Uterus (tissue), 4 donors: Measurements from ENCODE around the gene POLR1E. TPM values are rescaled to one million over a fixed set of nuclear protein-coding genes. Genes with fewer than 3 reads are reported as not detected.
"Not testable (repeated sequence)": the region's sequence is repeated elsewhere in the genome, so short reads cannot be mapped to it uniquely, and the experiment has no call there.

Source experiments
- DNase-seq, 2 donors: peaks; one replicate each; pipeline ENCODE4 v3.0.0-alpha.2; 2019 to 2020
- H3K27ac ChIP-seq, 2 donors: fragments of 200-600 bp; sonication (generic); 1 replicate in 1 of 2; 2 replicates in 1 of 2; pipeline ENCODE4 v1.5.1; 2016 to 2018
- H3K27me3 ChIP-seq, 2 donors: fragments of 200-600 bp; sonication (generic); one replicate each; pipeline ENCODE4 v1.5.1; 2018 to 2019; ENCODE audit warnings: control low read depth in 1 of 2
- H3K36me3 ChIP-seq, 2 donors: fragments of 200-600 bp; sonication (generic); one replicate each; pipeline ENCODE4 v1.5.1; 2019; ENCODE audit warnings: control low read depth in 1 of 2
- H3K4me1 ChIP-seq, 2 donors: fragments of 200-600 bp; sonication (generic); one replicate each; pipeline ENCODE4 v1.5.1; 2018 to 2019; ENCODE audit warnings: control low read depth in 1 of 2
- H3K4me3 ChIP-seq, 2 donors: fragments of 200-600 bp; sonication (generic); 1 replicate in 1 of 2; 2 replicates in 1 of 2; pipeline ENCODE4 v1.5.1; 2018 to 2019; ENCODE audit warnings: mild to moderate bottlenecking in 1 of 2
- H3K9me3 ChIP-seq, 2 donors: fragments of 200-600 bp; sonication (generic); one replicate each; pipeline ENCODE4 v1.5.1; 2019; ENCODE audit warnings: control low read depth in 1 of 2
- POLR2A ChIP-seq, 2 donors: fragments of 450-650 bp; IDR thresholded peaks; one replicate each; pipeline ENCODE4 v1.6.1; 2016; ENCODE audit warnings: antibody characterized with exemption in 2 of 2, mild to moderate bottlenecking in 1 of 2, moderate library complexity in 1 of 2
- intact Hi-C: fragments of 100-400 bp; cut with DNase I; formaldehyde crosslinking; loops from one replicate; pipeline ENCODE4 v1.15.1; 2023; ENCODE audit warnings: low total_unique reads
- total RNA-seq, 4 donors: library from RNA; depleted of rRNA in 3 of 4; stranded (reverse); fragments of >200 nt in 3 of 4; gene quantifications; one replicate each; pipeline versions ENCODE4 v1.1.0 to v1.2.4, GENCODE V29; 2014 to 2023
- TF ChIP-seq, protein P1 (sequence below), 4 experiments: fragments of 200-600 bp in 2 of 4; fragments of 450-650 bp in 2 of 4; sonication (generic) in 2 of 4; IDR thresholded peaks; one replicate each; pipeline ENCODE4 v1.5.1; 2016 to 2019; ENCODE audit warnings: antibody characterized with exemption in 4 of 4, mild to moderate bottlenecking in 2 of 4, moderate library complexity in 1 of 4
- donor health status: DM: yes; HTN: yes; CAD: no.

The POLR1E gene
- total RNA-seq, 4 donors from 2014 or later, result 13.2 to 42.7 (median 35.8) TPM

DNA sequence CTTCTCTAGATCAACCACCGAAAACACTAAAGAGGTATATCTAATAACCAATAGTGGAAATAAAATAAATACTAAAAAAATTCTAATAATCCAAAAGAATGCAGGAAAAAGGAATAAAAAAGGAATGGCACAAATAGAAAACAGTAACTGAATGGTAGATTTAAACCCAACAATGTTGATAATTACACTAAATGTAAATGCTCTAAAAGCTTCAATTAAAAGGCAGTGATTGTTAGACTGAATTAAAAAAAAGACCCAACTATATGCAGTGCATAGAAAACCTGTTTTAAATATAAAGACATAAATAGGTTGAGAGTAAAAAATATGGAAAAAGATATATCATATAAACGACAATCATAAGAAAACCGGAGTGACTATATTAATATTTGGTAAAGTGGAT is 11.3 kb upstream of the POLR1E start:
- intact Hi-C loops, result no loop called here
- no peak overlapping the region for H3K4me3 ChIP-seq
- H3K4me1 ChIP-seq, result no peaks in the 10 kb centered on the region
- no peaks in the 10 kb centered on the region for H3K36me3 ChIP-seq
- H3K9me3 ChIP-seq, result no peaks in the 10 kb centered on the region
- H3K27me3 ChIP-seq, result no peaks in the 10 kb centered on the region
- no peak for DNase-seq
- no peak overlapping the region for H3K27ac ChIP-seq
- TF ChIP-seq, protein P1, sequence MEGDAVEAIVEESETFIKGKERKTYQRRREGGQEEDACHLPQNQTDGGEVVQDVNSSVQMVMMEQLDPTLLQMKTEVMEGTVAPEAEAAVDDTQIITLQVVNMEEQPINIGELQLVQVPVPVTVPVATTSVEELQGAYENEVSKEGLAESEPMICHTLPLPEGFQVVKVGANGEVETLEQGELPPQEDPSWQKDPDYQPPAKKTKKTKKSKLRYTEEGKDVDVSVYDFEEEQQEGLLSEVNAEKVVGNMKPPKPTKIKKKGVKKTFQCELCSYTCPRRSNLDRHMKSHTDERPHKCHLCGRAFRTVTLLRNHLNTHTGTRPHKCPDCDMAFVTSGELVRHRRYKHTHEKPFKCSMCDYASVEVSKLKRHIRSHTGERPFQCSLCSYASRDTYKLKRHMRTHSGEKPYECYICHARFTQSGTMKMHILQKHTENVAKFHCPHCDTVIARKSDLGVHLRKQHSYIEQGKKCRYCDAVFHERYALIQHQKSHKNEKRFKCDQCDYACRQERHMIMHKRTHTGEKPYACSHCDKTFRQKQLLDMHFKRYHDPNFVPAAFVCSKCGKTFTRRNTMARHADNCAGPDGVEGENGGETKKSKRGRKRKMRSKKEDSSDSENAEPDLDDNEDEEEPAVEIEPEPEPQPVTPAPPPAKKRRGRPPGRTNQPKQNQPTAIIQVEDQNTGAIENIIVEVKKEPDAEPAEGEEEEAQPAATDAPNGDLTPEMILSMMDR (IDR thresholded peaks at IDR 0.05), result no peak
- TF ChIP-seq POLR2A (IDR thresholded peaks at IDR 0.05), result no peak

DNA sequence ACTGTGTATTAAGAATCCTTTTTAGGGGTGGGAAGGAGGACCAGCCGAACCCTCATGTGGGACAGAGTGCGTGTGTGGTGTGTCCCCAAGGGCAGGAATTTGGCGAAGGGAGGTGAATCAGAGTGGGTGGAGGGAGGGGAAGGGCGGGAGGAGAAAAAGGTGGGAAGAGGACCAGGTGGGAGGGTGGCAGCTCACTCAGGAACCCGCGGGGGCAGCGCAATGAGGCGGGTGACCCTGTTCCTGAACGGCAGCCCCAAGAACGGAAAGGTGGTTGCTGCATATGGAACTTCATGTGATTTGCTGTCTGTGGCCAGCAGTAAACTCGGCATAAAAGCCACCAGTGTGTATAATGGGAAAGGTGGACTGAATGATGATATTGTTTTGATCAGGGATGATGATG is 8.8 kb upstream of the POLR1E start:
- Histone ChIP-seq H3K9me3 (no peaks in the 10 kb centered on the region), H3K4me1 (no peaks in the 10 kb centered on the region), H3K36me3 (no peaks in the 10 kb centered on the region), H3K27ac (no peak overlapping the region), H3K4me3 (no peak overlapping the region), H3K27me3 (no peaks in the 10 kb centered on the region)
- intact Hi-C loops, result no loop called here
- TF ChIP-seq, protein P1 (IDR thresholded peaks at IDR 0.05), result no peak
- TF ChIP-seq POLR2A (IDR thresholded peaks at IDR 0.05), result no peak
- DNase-seq, result no peak

DNA sequence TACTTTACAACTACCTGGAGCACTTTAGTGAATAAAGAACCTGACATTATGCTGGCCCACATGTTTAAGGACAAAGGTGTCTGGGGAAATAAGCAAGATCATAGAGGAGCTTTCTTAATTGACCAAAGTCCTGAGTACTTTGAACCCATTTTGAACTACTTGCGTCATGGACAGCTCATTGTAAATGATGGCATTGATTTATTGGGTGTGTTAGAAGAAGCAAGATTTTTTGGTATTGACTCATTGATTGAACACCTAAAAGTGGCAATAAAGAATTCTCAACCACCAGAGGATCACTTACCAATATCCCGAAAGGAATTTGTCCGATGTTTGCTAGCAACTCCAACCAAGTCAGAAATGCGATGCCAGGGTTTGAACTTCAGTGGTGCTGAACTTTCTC is 8.3 kb upstream of the POLR1E start:
- H3K27ac ChIP-seq, H3K9me3 ChIP-seq, H3K27me3 ChIP-seq, intact Hi-C loops, H3K4me1 ChIP-seq, DNase-seq, H3K4me3 ChIP-seq, H3K36me3 ChIP-seq: not testable (repeated sequence)

DNA sequence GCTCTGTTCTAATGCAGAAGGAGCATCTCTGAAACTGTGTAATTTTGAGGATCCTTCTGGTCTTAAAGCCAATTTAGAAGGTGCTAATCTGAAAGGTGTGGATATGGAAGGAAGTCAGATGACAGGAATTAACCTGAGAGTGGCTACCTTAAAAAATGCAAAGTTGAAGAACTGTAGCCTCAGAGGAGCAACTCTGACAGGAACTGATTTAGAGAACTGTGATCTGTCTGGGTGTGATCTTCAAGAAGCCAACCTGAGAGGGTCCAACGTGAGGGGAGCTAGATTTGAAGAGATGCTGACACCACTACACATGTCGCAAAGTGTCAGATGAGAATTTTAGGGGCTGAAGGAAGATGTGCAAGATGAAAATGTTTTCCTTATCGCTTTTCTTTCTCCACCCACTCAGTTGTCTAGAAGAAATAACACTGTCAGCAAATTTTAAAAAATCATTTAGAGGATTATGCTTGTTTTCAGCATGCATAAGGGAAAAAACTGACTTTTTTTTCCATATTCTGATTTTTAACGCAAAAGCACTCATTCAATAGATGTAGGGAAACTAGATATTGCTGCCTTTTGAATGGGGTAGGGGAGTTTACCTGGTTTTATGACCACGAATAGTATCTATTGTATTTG is 7.6 kb upstream of the POLR1E start:
- intact Hi-C loops, DNase-seq, H3K9me3 ChIP-seq, H3K27ac ChIP-seq, H3K4me3 ChIP-seq, H3K36me3 ChIP-seq, H3K27me3 ChIP-seq, H3K4me1 ChIP-seq: not testable (repeated sequence)

DNA sequence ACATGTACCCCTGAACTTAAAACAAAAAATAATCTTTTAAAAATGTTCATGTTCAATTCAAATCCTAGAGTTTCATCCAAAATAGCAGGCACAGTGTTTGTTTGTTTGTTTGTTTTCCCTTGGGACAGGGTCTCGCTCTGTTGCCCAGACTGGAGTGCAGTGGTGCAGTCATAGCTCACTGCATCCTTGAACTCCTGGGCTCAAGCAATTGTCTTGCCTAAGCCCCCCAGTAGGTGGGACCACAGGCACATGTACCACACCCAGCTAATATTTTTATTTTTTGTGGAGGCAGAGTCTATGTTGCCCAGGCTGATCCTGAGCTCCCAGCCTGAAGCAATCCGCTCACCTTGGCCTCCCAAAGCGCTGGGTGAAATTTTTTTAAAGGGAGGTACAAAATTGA is 5.0 kb upstream of the POLR1E start:
- TF ChIP-seq, protein P1 (IDR thresholded peaks at IDR 0.05), result no peak
- no peak for TF ChIP-seq POLR2A (IDR thresholded peaks at IDR 0.05)
- intact Hi-C loops, result loop anchor here (10.0 kb wide), 1 partner anchor 66 kb away; no protein-coding TSS in a partner anchor
- Histone ChIP-seq H3K36me3 (no peaks in the 10 kb centered on the region), H3K9me3 (no peaks in the 10 kb centered on the region), H3K4me1 (no peaks in the 10 kb centered on the region), H3K27me3 (no peaks in the 10 kb centered on the region), H3K27ac (no peak overlapping the region), H3K4me3 (no peak overlapping the region)
- no peak for DNase-seq

DNA sequence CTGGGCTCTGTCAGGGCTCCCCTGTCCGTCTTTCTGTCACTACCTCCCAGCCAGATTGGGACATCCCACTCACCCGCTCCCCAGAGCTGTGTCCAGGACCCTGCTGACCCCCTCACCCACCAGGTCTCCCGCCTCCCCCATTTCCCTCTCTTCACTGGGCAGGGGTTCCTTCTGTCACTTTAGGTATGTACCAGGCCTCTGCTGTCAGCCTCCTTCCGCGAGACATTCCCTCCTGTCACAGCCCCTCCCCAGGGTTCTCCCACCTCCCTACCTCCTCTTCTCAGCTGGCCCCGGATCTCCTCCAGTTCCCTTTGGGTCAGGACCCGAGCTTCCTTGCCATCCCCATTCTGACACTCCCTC is 488 bp downstream of the POLR1E start:
- TF ChIP-seq, protein P1 (IDR thresholded peaks at IDR 0.05), result no peak
- no peak for TF ChIP-seq POLR2A (IDR thresholded peaks at IDR 0.05)
- Histone ChIP-seq H3K36me3 (no peaks in the 10 kb centered on the region), H3K27me3 (no peaks in the 10 kb centered on the region), H3K4me3 (peak overlapping the region; percentile 69 to 91), H3K27ac (peak overlapping the region; percentile 83 to 92), H3K4me1 (peaks cover 0 to 7% of the 10 kb centered on the region in 2 donors), H3K9me3 (no peaks in the 10 kb centered on the region)
- no peak for DNase-seq
- intact Hi-C loops, result loop anchor here (10.0 kb wide), 1 partner anchor 71 kb away; no protein-coding TSS in a partner anchor
